Measurements from ENCODE around the gene OPCML. TPM values are rescaled to one million over a fixed set of nuclear protein-coding genes. Genes with fewer than 3 reads are reported as not detected.

Gene OPCML
- total RNA-seq, 1 experiment from 2014 or later, result not detected

DNA sequence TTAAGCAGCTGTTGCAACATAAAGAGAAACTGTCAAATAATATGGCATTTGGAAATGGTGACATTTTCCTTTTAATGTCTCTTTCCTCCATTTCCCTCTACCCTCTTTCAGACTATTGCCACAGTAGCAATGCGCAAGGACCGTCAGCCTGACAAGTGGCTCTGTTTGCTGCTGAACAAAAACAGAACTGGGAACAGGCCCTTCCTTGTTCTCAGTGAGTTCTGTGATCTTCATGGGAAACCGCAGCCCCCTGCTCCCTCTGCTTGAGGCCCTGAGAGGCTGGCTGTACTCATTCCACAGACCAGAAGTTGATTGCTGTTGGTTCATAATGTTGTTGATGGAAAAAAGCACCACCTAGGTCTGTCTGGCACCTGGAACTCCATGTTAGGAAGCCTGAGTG is 559.7 kb downstream of the OPCML start:
- ChIA-PET CTCF (no interaction called here), POLR2A (ENCODE audit: unreplicated experiment) (no interaction called here)

DNA sequence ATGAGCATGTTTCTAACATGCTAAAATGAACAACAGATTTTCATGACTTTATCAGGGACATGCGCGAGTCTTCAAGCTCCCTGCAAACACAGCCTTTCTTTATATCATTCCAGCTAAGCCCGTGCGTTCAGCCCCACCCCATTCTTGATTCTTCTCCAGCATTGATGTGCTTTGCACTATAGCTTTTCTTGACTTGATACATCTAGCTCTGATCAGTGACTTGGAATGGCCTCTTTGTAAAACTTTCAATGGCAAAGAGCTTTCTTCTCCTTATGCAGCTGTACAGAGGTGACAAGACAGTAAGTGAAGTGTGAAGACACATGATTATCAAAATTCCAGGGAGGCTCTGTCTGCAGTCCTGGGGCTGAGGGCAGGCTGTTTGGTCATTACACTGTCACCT is 561.0 kb downstream of the OPCML start:
- DNase-seq (no peak), ATAC-seq (no peak)
- Histone ChIP-seq H3K9ac (ENCODE audit: low read length) (no peak overlapping the region), H2AFZ (ENCODE audit: low read length) (no peak overlapping the region), H3K9me3 (ENCODE audit: low read length) (0 out of 2 replicates have a peak, but pooled peaks cover 12% of the 10 kb centered on the region), H3F3A (ENCODE audit: low read length, unreplicated experiment) (no peaks in the 10 kb centered on the region), H3K4me2 (ENCODE audit: low read length) (no peak overlapping the region), H3K4me1 (ENCODE audit: insufficient read depth, low read length) (no peaks in the 10 kb centered on the region), H4K20me1 (ENCODE audit: low read length) (no peaks in the 10 kb centered on the region), H3K27me3 (ENCODE audit: low read length) (no peaks in the 10 kb centered on the region), H3K4me3 (ENCODE audit: low read length) (no peak overlapping the region), H3K79me2 (ENCODE audit: low read length) (no peaks in the 10 kb centered on the region), H3K27ac (ENCODE audit: low read length) (no peak overlapping the region), H3K9me2 (replicated peaks; ENCODE audit: low read length) (no peaks in the 10 kb centered on the region), H3K36me3 (ENCODE audit: low read depth, low read length) (no peaks in the 10 kb centered on the region)
- ChIA-PET POLR2A (ENCODE audit: unreplicated experiment) (no interaction called here), CTCF (no interaction called here)
- intact Hi-C loops (cut with micrococcal nuclease), result no loop called here
- TF ChIP-seq, protein P1, sequence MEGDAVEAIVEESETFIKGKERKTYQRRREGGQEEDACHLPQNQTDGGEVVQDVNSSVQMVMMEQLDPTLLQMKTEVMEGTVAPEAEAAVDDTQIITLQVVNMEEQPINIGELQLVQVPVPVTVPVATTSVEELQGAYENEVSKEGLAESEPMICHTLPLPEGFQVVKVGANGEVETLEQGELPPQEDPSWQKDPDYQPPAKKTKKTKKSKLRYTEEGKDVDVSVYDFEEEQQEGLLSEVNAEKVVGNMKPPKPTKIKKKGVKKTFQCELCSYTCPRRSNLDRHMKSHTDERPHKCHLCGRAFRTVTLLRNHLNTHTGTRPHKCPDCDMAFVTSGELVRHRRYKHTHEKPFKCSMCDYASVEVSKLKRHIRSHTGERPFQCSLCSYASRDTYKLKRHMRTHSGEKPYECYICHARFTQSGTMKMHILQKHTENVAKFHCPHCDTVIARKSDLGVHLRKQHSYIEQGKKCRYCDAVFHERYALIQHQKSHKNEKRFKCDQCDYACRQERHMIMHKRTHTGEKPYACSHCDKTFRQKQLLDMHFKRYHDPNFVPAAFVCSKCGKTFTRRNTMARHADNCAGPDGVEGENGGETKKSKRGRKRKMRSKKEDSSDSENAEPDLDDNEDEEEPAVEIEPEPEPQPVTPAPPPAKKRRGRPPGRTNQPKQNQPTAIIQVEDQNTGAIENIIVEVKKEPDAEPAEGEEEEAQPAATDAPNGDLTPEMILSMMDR (conservative IDR thresholded peaks at IDR 0.05; ENCODE audit: low read depth, low read length), result no peak
- no peak for TF ChIP-seq EZH2 (IDR thresholded peaks at IDR 0.05; ENCODE audit: low read length, unreplicated experiment)
- no peak for TF ChIP-seq EZH2phosphoT487 (IDR thresholded peaks at IDR 0.05; ENCODE audit: borderline replicate concordance, low read length)
- BruUV-seq (replicated peaks), result no TSS peak

More for the DNA sequence above, 559.7 kb downstream of the OPCML start:
- no peak overlapping the region for H3K4me2 ChIP-seq (ENCODE audit: low read length)
- peaks cover 13% of the 10 kb centered on the region; the same call in 1 of the 2 replicates for H3K9me3 ChIP-seq (ENCODE audit: low read length)
- H4K20me1 ChIP-seq (ENCODE audit: low read length), result no peaks in the 10 kb centered on the region
- no peaks in the 10 kb centered on the region for H3K36me3 ChIP-seq (ENCODE audit: low read depth, low read length)
- ATAC-seq, result no peak
- no TSS peak for BruUV-seq (replicated peaks)
- H3K9ac ChIP-seq (ENCODE audit: low read length), result no peak overlapping the region
- DNase-seq, result no peak
- H3K9me2 ChIP-seq (replicated peaks; ENCODE audit: low read length), result no peaks in the 10 kb centered on the region
- H3K4me3 ChIP-seq (ENCODE audit: low read length), result no peak overlapping the region
- intact Hi-C loops (cut with micrococcal nuclease), result no loop called here
- H3K79me2 ChIP-seq (ENCODE audit: low read length), result no peaks in the 10 kb centered on the region
- H2AFZ ChIP-seq (ENCODE audit: low read length), result no peak overlapping the region
- no peak overlapping the region for H3K27ac ChIP-seq (ENCODE audit: low read length)
- TF ChIP-seq EZH2 (IDR thresholded peaks at IDR 0.05; ENCODE audit: low read length, unreplicated experiment), result no peak
- TF ChIP-seq, protein P1 (conservative IDR thresholded peaks at IDR 0.05; ENCODE audit: low read depth, low read length), result no peak
- TF ChIP-seq EZH2phosphoT487 (IDR thresholded peaks at IDR 0.05; ENCODE audit: borderline replicate concordance, low read length), result no peak
- no peaks in the 10 kb centered on the region for H3K27me3 ChIP-seq (ENCODE audit: low read length)
- no peaks in the 10 kb centered on the region for H3K4me1 ChIP-seq (ENCODE audit: insufficient read depth, low read length)
- H3F3A ChIP-seq (ENCODE audit: low read length, unreplicated experiment), result no peaks in the 10 kb centered on the region

DNA sequence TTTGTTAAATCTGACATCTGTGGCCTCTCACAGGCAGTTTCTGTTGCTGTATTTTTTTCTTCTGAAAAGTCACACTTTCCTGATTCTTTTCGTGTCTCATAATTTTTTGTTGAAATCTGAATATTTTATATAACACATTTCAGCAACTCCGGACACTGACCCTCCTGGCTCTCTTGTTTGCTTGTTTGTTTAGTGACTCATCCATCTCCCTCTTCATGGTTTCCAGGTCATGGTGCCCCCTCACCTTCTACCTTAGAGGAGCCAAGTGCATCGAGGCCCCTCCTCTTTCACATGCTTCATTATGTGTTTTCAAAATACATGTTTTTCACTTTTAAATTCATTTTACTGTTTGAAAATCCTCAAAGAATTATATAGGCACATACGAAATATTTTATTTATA is 562.4 kb downstream of the OPCML start:
- Histone ChIP-seq H4K20me1 (ENCODE audit: low read length) (no peaks in the 10 kb centered on the region), H3K9me3 (ENCODE audit: low read length) (0 out of 2 replicates have a peak, but pooled peaks cover 12% of the 10 kb centered on the region), H3K36me3 (ENCODE audit: low read depth, low read length) (no peaks in the 10 kb centered on the region), H3K4me3 (ENCODE audit: low read length) (no peak overlapping the region), H3K27me3 (ENCODE audit: low read length) (no peaks in the 10 kb centered on the region), H3F3A (ENCODE audit: low read length, unreplicated experiment) (no peaks in the 10 kb centered on the region), H3K9me2 (replicated peaks; ENCODE audit: low read length) (no peaks in the 10 kb centered on the region), H2AFZ (ENCODE audit: low read length) (no peak overlapping the region), H3K9ac (ENCODE audit: low read length) (no peak overlapping the region), H3K4me1 (ENCODE audit: insufficient read depth, low read length) (no peaks in the 10 kb centered on the region), H3K27ac (ENCODE audit: low read length) (no peak overlapping the region), H3K4me2 (ENCODE audit: low read length) (no peak overlapping the region), H3K79me2 (ENCODE audit: low read length) (no peaks in the 10 kb centered on the region)
- ChIA-PET POLR2A (ENCODE audit: unreplicated experiment) (no interaction called here), CTCF (no interaction called here)
- TF ChIP-seq EZH2 (IDR thresholded peaks at IDR 0.05; ENCODE audit: low read length, unreplicated experiment), result no peak
- no peak for TF ChIP-seq EZH2phosphoT487 (IDR thresholded peaks at IDR 0.05; ENCODE audit: borderline replicate concordance, low read length)
- TF ChIP-seq, protein P1 (conservative IDR thresholded peaks at IDR 0.05; ENCODE audit: low read depth, low read length), result no peak
- no TSS peak for BruUV-seq (replicated peaks)
- ATAC-seq (no peak), DNase-seq (no peak)
- intact Hi-C loops (cut with micrococcal nuclease), result no loop called here

Measured in PC-3 (cell line).